CD4-positive, alpha-beta T cell treated with Interferon alpha-2 for 1 hour (primary cell): ENCODE measurements around the gene COPE.
A peak's percentile ranks its signal among the peaks of the same experiment; 100 is the strongest.
"Not testable (repeated sequence)": the region's sequence is repeated elsewhere in the genome, so short reads cannot be mapped to it uniquely, and the experiment has no call there.

ENCODE experiments used
- DNase-seq, 2 donors: peaks; one replicate each; pipeline ENCODE4 v3.0.0-alpha.2; 2020 to 2022

The COPE gene

DNA sequence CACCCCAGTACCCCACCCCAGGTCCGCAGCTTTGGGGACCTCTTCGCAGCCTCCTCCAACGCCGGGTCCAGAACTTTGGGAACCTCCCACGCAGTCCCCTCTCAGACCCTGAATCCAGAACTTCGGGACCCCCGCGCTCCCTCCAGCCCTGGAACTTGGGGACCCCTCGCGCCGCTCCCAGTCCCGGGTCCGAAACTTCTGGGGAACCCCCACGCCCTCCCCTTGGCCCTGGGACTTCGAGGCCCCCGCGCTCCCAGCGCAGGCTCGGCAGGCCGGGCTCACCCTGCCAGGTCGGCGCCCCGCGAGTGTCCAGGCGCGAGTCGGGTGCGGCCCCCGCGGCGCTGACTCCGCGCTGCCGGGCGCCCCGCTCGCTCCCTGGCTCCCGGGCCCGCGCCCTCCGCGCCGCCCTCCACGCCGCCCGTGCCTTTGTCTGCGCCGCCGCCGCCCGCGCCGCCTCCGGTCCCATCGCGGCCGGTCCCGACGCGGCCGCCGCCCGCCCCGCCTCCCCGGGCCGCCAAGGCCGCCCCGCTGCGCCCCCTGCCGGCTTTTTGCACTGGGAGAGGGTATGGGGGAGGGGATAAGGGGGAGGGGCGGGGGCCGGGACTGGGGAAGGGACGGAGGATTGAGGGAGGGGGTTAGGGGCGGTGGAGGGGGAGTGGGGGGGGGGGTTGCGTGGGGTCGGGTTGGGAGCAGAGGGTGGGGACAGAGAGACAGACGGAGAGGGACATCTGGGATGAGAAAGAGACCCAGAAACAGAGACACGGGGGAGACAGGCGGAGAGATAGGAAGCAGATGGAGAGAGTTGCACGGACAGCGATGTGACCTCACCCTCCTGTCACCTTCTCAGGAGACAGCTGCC, 21.8 kb upstream of the COPE start, which contains the start of gene HOMER3:
Gene HOMER3 (minus strand): TSS at position 449 of the 859 bp plus-strand sequence. CDS start 2,235 bp downstream, outside the sequence.
- DNase-seq = peak; percentile 72 to 81

DNA sequence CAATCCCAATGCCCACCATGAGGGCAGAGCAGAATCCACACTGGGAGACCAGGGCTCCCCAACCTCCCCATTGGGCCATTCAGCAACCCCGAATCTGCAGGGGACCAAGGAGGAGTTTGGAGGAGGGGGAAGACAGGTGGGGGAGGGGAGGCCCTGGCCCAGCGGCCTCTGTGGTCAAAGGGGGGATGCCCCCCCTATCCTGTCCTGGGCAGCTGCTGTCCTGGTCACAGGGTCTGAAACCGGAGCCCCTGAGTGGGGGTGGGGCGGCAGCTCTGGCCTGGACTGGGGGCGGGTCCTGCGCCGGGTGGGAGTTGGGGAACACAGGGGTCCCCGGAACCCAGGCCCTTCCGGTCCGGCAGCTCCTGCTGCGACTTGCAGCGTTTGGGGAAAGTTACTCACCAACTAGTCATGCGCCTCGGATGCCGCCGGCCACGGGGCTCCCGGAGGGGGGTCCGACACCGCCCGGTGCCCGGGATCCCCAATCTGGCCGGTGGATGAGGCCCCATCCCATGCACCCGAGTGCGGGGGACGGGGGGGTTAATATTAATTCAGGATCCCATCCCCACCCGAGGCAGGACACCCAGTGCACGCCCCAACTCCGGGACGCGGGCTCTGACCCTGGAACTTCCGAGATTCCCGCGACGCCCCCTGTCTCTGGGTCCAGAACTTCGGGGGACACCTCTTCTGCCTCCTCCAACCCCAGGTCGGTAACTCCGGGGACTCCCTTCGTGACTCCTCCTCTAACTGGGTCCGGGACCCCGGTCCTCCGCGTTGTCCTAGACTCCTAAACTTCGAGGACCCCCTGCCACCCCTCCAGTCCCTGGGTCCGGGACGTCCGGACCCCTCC, 21.0 kb upstream of the COPE start:
- no peak for DNase-seq

DNA sequence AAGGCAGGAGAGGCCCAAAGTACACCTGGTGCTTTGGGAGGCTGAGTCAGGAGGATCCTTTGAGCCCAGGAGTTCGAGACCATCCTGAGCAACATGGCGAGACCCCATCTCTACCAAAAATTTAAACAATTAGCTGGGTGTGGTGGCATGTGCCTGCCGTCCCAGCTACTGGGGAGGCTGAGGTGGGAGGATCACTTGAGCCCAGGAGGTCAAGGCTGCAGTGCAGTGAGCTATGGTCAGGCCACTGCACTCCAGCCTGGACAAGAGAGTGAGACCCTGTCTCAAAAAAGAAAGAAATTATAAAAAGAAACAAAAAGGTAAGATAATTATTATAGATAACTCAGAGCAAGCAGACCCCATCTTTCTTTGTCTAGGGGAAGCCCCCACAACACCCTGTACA, 20.0 kb upstream of the COPE start:
- no peak for DNase-seq

DNA sequence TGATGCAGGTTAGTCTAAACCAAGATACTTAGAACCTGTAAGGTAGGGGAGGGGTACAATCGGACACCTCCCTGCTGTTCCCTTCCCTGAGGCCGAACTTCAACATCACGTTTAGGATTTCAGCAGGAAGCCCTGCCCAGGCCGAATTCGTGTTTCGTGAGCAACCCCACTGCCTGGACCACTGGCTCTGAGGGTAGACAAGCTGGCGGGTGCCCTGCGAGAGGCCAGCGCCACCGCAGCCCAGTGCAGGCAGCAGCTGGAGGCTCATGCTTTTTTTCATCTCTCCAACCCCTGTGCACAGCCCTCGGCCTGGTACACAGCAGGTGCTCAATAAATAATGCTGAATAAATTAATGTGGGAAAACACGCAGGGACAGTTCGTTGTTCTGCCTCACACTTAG, 14.1 kb upstream of the COPE start:
- DNase-seq = no peak

DNA sequence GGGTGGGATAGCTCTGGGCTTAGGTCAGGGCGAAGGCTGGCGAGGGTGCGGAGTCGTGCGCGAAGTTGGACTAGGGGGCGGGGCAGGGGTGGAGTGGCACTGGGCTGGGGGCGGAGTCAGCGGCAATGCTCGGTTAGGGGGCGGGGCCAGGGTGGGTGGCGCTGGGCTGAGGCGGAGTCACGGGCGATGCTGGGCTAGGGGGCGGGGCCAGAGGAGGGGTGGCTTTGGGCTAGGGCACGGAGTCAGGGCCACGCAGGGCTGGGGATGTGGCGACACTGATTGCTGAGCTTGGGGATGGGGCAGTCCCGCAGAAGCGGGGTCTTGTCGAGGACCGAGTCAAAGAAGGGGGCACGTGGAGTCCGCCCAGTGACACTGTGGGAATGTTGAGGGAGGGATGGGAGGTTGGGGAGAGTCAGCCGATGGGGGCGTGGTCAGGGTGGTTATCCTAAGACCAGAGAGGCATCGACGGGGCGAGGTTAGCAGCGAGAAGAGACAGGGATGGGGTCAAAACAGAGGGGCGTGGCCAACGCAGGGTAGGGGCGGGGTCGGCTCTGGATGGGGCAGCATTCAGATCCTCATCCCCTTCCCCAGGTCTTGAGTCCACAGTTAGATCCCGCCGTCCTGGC, 13.1 kb upstream of the COPE start:
- DNase-seq = peak; percentile 84 to 86

DNA sequence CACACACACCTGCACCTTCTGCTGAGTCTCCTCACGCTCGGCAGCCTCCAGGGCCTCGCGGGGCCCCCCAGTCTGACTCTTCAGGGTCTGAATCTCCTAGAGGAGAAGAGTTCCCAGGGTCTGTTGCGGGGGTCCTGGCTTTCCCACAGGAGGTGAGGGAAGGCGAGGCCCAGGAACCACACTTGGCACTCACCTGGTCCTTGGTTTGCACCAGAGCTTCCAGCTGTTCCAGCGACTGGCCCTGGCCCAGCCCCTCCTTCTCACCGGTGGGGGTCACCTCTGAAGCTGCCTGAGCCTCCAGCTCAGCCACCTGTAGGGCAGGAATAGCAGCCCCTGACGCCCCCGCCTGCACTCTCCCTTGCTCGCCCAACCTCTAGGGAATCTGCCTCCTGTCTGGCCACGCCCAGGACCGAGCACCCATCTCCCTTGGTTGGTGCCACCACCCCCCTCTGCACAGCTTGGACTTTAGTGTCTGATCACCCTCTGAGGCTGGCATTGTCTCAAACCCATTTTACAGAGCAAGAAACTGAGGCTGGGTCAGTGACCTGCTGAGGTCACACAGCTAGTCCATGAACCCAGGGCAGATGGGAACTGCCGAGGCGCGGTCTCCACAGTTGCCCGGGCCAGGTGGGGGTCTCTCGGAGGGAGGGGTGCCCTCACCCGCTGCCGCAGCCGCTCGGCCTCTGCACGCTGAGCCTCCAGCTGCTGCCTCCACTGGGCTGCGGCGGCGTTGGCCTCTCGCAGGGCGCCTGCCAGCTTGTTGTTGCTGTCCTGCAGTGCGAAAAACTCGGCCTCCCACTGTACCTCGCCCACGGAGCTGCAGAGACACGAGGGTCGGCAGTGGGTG, 12.4 kb upstream of the COPE start:
- no peak for DNase-seq

DNA sequence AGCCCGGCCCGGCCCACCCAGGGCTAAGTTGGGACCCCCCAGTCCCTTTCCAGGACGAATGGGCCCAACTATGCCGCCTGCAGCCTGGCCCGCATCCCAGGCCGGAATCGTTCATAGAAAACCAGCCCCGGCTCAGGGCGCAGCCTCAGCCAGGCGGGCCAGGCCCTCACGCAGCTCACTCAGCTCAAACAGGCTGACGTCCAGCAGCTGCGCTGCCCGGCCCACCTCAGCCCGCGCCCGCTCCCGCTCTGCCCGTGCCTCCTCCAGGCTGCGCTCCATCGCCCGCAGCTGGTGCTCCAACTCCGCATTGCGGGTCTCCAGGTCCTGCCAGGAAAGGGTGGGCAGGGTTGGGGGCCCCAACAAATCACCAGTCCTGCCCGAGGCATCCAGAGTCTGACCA, 10.1 kb upstream of the COPE start:
- no peak for DNase-seq

DNA sequence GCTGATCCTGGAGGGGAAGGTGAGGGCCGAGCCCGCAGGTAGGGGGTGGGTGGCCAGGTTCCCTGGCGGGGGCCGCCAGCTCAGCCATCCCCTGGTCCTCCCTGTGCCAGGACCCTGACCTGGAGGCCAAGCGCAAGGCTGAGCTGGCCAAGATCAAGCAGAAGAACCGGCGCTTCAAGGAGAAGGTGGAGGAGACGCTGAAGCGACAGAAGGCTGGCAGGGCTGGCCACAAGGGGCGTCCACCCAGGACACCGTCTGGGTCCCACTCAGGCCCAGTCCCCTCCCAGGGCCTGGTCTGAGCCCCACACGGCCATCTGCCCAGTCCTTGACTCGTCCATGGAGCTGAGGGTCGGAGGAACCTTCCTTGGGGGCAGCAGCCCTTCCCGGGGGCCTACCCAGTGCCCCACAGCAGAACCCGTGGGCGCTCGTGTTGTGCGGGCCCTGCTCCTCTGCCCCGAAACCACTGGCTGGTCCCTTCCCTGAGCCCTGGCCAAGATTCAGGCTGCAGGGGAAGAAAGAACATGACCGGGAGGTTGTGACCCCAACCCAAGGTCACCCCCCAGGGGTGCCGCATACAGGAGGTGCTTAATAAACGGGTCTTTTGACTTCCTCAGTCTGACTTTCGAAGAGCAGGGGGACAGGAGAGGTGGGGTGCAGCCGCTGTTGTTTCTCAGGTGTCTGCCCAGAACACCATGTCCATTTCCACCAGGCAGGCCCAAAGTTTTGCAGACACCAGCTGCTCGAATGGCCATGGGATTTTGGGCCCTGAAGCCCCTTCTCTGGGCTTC, 9.0 kb upstream of the COPE start:
- no peak for DNase-seq

DNA sequence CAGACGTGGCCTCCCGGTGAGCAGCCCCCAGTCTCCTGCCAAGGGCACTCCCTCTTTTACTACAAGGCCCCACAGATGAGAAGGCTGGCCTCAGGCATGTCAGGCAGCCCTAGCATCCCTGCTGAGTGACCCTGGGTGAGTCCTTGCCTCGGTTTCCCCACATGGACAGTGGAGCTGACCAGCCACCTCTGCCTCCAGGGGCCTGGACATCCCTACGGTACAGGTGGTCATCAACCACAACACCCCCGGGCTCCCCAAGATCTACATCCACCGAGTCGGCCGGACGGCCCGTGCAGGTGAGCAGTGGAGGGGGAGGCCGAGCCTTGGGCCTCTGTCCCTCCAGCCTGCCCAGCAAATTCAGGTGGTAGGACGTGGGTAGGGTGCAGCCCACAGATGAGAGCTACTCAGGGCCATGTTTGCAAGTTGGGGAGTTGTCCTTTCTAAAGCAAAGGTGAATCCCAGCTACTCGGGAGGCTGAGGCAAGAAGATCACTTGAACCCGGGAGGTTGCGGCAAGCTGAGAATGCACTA, 5.6 kb upstream of the COPE start:
- DNase-seq = no peak

DNA sequence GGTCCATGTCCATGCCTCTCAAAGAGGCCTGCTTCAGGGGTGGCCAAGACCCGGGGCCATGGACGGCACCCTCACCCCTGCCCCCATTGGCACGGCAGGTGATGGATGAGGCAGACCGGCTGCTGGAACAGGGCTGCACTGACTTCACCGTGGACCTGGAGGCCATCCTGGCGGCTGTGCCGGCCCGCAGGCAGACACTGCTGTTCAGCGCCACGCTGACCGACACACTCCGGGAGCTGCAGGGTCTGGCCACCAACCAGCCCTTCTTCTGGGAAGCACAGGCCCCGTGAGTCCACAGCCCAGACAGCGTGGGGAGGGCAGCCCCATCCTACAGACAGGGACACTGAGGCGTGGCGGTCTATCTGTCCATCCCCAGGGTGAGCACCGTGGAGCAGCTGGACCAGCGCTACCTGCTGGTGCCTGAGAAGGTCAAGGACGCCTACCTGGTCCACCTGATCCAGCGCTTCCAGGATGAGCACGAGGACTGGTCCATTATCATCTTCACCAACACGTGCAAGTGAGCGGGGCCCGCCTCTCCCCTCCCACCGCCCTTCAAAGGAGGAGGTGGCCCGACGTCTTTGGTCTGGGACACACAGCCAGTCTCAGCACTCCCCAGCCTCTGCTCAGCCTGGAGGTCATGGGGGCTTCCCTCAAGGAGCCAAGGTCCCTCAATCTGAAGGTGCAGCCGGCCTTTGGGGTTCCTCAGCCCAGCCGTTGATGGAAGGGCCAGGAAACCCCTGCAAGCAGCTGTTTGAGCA, 3.2 kb upstream of the COPE start:
- no peak for DNase-seq

DNA sequence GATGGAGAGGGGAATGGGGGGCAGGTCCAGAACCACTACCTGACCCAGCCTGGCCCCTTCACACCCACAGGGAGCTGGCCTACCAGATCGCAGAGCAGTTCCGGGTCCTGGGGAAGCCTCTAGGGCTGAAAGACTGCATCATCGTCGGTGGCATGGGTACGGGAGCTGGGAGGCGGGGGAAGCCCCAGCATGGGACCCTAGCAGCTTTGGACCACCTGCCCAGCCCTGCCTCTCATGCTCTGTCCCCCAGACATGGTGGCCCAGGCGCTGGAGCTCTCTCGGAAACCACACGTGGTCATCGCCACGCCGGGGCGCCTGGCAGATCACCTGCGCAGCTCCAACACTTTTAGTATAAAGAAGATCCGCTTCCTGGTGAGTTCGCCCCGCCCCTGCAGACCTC, 2.4 kb upstream of the COPE start:
- DNase-seq = no peak

DNA sequence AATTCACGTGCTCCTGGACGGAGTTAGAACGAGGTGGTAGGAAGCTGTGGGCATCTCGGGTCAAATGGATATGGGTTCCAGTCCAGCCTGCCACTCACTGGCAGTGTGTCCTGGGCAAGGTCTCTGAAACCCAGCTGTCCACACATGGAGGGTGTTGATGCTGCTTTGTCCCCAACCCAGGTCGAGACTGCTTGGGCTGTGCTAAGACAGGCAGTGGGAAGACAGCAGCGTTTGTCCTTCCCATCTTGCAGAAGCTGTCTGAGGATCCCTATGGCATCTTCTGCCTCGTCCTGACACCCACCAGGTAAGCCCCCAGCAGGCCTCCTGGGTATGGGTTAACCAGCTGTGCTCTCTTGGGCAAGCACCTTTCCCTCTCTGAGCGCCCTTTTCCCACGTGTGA, 1.2 kb upstream of the COPE start:
- no peak for DNase-seq

DNA sequence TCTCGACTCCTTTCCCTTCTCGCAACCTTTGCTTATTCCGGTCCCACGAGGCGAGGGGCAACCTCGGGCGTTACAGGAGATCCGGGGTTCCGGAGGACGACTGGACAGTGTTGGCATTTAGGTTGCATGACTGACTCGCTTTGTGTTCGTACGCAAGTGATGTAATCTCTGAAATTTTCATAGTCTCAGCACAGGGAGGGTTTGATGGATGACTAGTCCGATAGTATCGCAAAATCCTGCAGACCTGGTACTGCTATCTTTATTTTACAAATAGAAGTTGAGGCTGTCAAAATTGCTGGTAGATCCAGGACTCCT, 670 bp upstream of the COPE start:
- DNase-seq = no peak

DNA sequence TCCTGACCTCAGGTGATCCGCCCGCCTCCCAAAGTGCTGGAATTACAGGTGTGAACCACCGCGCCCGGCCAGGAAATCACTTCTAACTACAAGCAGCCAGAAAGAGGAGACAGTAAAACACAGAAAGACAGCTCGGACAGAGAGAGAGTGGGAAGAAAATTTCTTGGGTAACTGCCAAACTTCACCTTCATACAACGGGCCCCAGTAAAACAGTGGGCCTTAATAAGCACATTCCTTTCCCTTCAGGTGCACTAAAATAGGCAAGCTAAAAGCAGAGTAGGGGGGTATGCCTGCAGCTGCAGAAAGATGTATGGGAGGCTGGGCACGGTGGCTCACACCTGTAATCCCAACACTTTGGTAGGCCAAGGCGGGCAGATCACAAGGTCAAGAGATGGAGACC, 1.6 kb downstream of the COPE start:
- not testable (repeated sequence) for DNase-seq

DNA sequence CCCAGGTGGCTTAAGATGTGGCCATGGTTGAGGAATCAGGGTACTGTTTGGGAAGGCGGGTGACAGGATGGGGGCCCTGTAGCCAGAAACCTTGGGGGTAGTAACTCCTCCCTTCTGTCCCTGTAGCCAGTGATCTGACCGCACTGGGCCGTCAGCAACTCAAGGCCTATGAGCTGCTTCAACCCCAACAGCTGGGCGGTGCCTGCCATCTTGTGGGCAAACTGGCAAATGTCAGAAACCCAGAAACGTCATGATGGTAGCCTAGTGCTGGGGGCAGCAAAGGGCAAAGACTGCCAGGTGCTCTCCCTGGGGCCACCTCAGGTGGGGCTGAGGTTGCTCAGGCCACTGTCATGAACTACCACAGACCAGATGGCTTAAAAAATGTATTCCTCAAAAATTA, 3.5 kb downstream of the COPE start:
- DNase-seq = peak; percentile 37 to 42

DNA sequence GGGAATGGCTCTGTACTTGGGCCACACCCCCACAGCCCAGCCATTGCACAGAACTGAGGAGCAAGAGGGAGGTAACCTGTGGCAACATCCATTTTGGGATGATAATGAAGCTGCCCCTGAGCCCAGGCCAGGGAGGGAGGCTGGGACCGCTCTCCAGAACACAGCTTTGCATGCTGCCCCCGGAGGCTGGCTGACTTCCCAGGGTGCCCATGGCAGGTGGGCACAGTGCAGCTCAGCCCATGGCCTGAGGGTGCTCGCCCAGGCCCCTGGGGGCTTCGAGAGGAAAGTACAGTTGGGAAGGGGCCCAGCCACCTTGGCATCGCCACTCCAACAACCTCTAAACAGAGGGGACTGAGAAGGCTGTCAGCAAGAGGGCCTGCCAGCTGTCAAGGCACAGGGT, 5.7 kb downstream of the COPE start:
- DNase-seq = no peak

DNA sequence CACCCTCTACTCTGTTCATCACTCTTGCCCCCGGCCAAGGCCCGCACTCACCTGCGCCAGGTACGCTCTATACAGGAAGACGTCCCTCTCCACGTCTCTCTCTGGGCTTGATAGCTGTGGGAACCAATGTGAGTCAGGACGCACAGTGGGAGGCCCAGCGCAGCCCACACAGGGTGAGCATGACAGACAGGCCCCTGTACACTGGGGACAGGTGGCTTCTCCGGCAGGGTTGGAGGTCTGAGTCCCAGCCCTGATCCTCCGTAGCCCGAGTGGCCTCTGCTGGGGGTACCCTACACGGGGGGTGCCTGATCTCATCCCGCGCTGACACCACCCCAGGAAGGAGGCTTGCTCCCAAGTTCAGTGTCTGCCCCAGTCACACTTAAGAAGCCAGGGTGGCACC, 6.3 kb downstream of the COPE start:
- DNase-seq = no peak

DNA sequence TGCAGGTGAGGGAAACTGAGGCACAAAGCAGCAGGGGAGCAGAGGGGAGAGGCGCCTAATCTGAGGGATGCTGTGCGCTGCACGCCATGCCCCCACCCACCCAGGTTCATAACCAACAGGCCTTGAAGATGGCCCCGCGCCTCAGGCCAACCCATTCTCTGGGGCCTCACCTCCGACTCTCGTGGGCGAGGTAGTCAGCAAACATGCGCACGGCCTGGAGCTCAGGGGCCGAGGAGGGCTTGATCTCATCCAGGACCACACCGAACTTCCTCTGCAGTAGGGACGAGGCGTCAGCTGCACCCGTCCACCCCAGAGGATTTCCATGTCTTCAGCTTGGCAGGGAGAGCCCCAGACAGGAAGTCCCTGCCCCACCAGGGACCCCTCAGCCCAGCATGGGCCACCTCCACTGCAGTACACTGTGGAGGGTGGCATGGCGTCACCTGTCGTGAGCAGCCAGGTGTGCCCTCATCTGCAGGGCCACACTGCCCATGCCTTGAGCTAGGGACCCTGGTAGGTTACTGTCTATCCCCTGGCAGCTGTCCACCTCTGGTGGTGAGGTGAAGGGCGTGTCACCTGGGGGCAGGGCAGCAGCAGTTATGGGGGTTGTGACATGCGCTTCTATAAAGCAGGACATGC, 8.3 kb downstream of the COPE start:
- no peak for DNase-seq

DNA sequence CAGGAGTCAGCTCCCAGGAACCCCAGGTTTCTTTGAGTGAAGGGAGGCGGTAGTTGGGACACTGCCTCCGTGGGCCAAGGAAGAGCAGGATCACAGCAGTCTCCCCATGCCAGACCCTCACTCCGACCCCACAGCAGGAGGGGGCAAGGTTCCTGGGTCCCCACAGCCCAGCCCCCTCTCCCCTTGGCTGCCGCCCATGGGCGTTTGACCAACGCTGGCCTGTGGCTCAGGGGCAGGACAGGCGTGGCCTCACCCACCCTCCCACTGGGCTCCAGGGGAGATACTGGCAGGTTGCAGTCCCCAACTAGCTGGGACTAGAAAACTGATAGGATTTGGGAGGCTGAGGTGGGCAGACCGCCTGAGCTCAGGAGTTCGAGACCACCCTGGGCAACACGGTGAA, 9.2 kb downstream of the COPE start:
- DNase-seq = no peak

DNA sequence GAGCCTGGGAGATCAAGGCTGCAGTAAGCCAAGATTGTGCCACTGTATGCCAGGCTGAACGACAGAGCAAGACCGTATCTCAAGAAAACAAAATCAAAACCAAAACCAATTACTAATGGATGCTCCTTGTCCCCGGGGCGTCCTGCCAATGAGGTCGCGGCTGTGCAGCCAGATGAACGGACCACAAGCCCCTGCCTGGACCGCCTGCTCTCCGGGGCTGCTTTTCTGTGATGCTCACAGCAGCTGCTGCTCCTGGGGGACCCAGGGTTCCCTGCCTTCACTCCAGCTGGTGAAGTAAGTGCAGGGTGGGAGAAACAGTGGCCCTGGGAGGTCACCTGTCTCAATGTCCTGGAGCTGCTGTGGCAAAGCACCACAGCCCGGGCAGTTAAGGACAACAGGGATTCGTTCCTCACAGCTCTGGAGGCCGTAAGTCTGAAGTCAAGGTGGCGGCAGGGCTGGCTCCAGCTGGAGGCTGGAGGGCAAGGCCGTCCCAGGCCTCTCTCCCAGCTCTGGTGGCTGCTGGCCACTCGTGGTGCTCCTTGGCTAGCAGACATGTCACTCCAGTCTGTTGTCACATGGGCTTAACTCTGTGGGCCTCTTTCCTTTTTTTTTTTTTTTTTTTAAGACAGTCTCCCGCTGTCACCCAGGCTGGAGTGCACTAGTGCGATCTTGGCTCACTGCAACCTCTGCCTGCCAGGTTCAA, 10.1 kb downstream of the COPE start:
- DNase-seq = no peak
